Nephron (organoid): ENCODE data around the gene VAMP5.

Source experiments
- H3K27ac Mint-ChIP-seq, 3 experiments: 2 replicates each; pipeline ENCODE4 v1.8.0; 2020; ENCODE audit warnings: mixed read lengths in 3 of 3, mild to moderate bottlenecking in 2 of 3, moderate library complexity in 1 of 3
- H3K27me3 Mint-ChIP-seq: 2 replicates; pipeline ENCODE4 v1.8.0; 2021; ENCODE audit warnings: low read depth, mild to moderate bottlenecking, moderate library complexity, mixed read lengths
- H3K36me3 Mint-ChIP-seq: 2 replicates; pipeline ENCODE4 v1.8.0; 2020; ENCODE audit warnings: low read depth, mixed read lengths
- H3K4me1 Mint-ChIP-seq: 2 replicates; pipeline ENCODE4 v1.8.0; 2020; ENCODE audit warnings: mixed read lengths
- H3K4me3 Mint-ChIP-seq, 3 experiments: 2 replicates each; pipeline ENCODE4 v1.8.0; 2020; ENCODE audit warnings: mild to moderate bottlenecking in 3 of 3, mixed read lengths in 3 of 3, moderate library complexity in 2 of 3
- H3K9me3 Mint-ChIP-seq: 2 replicates; pipeline ENCODE4 v1.8.0; 2020; ENCODE audit warnings: mixed read lengths
- CTCF ChIP-seq, 3 experiments: fragments of 200-600 bp; sonication (generic); IDR thresholded peaks; one replicate each; pipeline ENCODE4 v1.5.0; 2021; ENCODE audit warnings: antibody characterized with exemption in 3 of 3; ENCODE audit not compliant: unreplicated experiment in 3 of 3

VAMP5 gene, protein sequence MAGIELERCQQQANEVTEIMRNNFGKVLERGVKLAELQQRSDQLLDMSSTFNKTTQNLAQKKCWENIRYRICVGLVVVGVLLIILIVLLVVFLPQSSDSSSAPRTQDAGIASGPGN

DNA sequence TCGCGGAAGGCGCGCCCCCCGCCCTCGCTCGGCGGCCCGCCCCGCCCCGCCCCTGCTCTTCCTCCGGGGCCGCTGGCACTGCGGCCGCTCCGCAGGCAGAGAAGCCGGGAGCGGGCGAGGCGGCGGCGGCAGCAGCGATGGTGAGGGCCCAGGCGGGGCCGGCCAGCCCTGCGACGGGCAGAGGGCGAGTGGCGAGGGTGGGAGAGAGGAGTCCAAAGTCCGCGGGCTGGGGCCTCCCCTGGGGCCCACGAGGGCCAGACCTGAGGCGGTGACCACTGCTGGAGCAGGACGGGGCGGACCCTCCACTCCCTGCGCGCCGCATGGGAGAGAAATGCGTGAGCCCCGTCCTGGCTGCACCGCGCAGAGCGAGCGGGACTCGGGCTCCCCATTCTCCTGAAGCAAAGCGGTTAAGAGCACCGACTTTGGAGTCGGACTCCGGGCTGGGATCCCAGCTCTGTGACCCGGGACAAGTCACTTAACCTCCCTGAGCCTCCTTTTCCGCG lies at the start of gene VAMP5:
TSS of gene VAMP5 (plus strand) at position 78 of the 503 bp plus-strand sequence. CDS start at position 138, 60 bp downstream.
- TF ChIP-seq CTCF (IDR thresholded peaks at IDR 0.05; ENCODE audit: unreplicated experiment in 3 of 3) = no peak
- peaks cover 41% of the 10 kb centered on the region for H3K4me1 Mint-ChIP-seq
- no peaks in the 10 kb centered on the region for H3K9me3 Mint-ChIP-seq
- H3K4me3 Mint-ChIP-seq = peak within 1 kb of the TSS in 2 of 3 experiments; percentile 25 to 27
- H3K27me3 Mint-ChIP-seq = no peaks in the 10 kb centered on the region
- H3K36me3 Mint-ChIP-seq = peaks cover 5% of the 10 kb centered on the region
- H3K27ac Mint-ChIP-seq = peak within 1 kb of the TSS; percentile 62 to 95 (median 85)

DNA sequence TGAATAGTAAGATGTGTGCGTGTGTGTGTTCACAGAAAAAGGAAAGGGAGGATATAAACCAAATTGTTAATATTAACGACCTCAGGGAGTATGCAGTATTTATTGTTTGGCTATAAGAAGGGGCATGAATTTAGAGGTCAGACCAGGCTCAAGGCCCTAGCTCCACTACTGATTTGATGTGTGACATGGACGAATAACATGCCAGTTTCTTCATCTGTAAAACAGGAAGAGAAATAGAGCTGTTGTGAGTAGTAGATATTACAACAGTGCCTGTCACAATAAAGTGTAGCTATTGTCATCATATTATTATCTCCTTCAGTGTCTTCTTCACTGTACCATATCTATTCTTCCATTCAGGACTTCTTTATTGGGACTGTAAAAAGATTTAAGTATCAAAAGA lies 49.4 kb upstream of the VAMP5 start:
- Mint-ChIP-seq H3K9me3 (no peaks in the 10 kb centered on the region), H3K27me3 (no peaks in the 10 kb centered on the region), H3K36me3 (peaks cover under 1% of the 10 kb centered on the region), H3K27ac (peak overlapping the region; percentile 30 to 100 (median 41)), H3K4me1 (peaks cover 27% of the 10 kb centered on the region), H3K4me3 (peak overlapping the region in 2 of 3 experiments; percentile 26 to 31)
- TF ChIP-seq CTCF (IDR thresholded peaks at IDR 0.05; ENCODE audit: unreplicated experiment in 3 of 3) = no peak

DNA sequence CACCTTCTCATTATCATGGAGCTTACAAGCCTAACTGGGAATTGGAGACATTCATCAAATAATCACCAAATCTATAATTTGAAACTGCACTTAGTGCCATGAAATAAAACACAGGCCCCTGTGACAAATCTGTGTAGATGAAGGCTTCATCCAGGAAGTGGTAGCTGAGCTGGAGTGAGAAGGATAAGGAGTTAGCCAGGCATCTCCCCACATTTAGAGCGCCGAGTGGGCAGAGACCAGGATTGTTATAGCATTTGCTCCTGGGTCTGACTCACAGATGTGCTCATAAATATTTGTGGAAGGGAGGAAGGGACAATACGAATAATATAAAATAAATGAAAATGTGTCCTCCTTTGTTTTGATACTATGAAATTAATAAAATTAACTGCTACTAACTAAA lies 47.8 kb upstream of the VAMP5 start:
- TF ChIP-seq CTCF (IDR thresholded peaks at IDR 0.05; ENCODE audit: unreplicated experiment in 3 of 3) = no peak
- Mint-ChIP-seq H3K27ac (peak overlapping the region; percentile 98 to 100 (median 100)), H3K4me3 (peak overlapping the region; percentile 94 to 99 (median 96)), H3K36me3 (peaks cover 17% of the 10 kb centered on the region), H3K4me1 (peaks cover 43% of the 10 kb centered on the region), H3K9me3 (no peaks in the 10 kb centered on the region), H3K27me3 (no peaks in the 10 kb centered on the region)

- Mint-ChIP-seq H3K4me1 (peaks cover 56% of the 10 kb centered on the region), H3K27ac (peak overlapping the region; percentile 98 to 100 (median 100)), H3K27me3 (no peaks in the 10 kb centered on the region)
Observed at GRCh38 chr2:85537600-85538506, 46.4 kb upstream of the VAMP5 start.

More at GRCh38 chr2:85537600-85538506, 46.4 kb upstream of the VAMP5 start:
- no peaks in the 10 kb centered on the region for H3K9me3 Mint-ChIP-seq
- TF ChIP-seq CTCF (IDR thresholded peaks at IDR 0.05; ENCODE audit: unreplicated experiment in 3 of 3) = no peak
- H3K4me3 Mint-ChIP-seq = peak overlapping the region; percentile 94 to 99 (median 96)
- peaks cover 31% of the 10 kb centered on the region for H3K36me3 Mint-ChIP-seq
